Neutrophil (primary cell): ENCODE measurements around the gene ACTR2.
"Not testable (repeated sequence)": the region's sequence is repeated elsewhere in the genome, so short reads cannot be mapped to it uniquely, and the experiment has no call there.

Experiments
- H3K27ac ChIP-seq: fragments of 200-600 bp; sonication (generic); 2 replicates; pipeline ENCODE4 v1.5.1; 2016; ENCODE audit warnings: mild to moderate bottlenecking, moderate library complexity
- H3K27me3 ChIP-seq: fragments of 200-600 bp; sonication (generic); 2 replicates; pipeline ENCODE4 v1.6.0; 2016; ENCODE audit warnings: mild to moderate bottlenecking
- H3K36me3 ChIP-seq: fragments of 200-600 bp; sonication (generic); 2 replicates; pipeline ENCODE4 v1.5.1; 2017
- H3K4me1 ChIP-seq, 2 experiments: fragments of 200-600 bp in 1 of 2; sonication (generic) in 1 of 2; 1 replicate in 1 of 2; 2 replicates in 1 of 2; pipeline versions ENCODE4 v1.5.1 to v1.6.1; 2013 to 2016; ENCODE audit warnings: low read depth in 1 of 2, low read length in 1 of 2, mild to moderate bottlenecking in 1 of 2, moderate library complexity in 1 of 2; ENCODE audit not compliant: control insufficient read depth in 1 of 2, insufficient read depth in 1 of 2
- H3K4me3 ChIP-seq, 2 experiments: fragments of 200-600 bp in 1 of 2; sonication (generic) in 1 of 2; 1 replicate in 1 of 2; 2 replicates in 1 of 2; pipeline ENCODE4 v1.5.1; 2013 to 2016; ENCODE audit warnings: low read depth in 1 of 2, low read length in 1 of 2, mild to moderate bottlenecking in 1 of 2, moderate library complexity in 1 of 2
- H3K9me3 ChIP-seq: fragments of 200-600 bp; sonication (generic); 2 replicates; pipeline ENCODE4 v1.5.1; 2016
- CTCF ChIP-seq: fragments of 200-600 bp; sonication (generic); IDR thresholded peaks from 2 replicates; pipeline ENCODE4 v1.5.1; 2016; ENCODE audit warnings: antibody characterized with exemption

Gene ACTR2

GRCh38 chr2:65227456-65228262 is at the start of gene ACTR2:
Gene ACTR2 (plus strand): TSS chr2:65227831. CDS start chr2:65227910, 79 bp downstream.
- Histone ChIP-seq H3K9me3 (no peaks in the 10 kb centered on the region), H3K27ac (peak within 1 kb of the TSS; percentile 100), H3K27me3 (no peaks in the 10 kb centered on the region), H3K4me3 (peak within 1 kb of the TSS; percentile 84 to 100), H3K4me1 (peaks cover 52 to 54% of the 10 kb centered on the region in 2 experiments), H3K36me3 (peaks cover 19% of the 10 kb centered on the region)
- peak; percentile 24 for TF ChIP-seq CTCF

- no peaks in the 10 kb centered on the region for H3K36me3 ChIP-seq
- H3K27me3 ChIP-seq, result no peaks in the 10 kb centered on the region
- no peaks in the 10 kb centered on the region for H3K9me3 ChIP-seq
- TF ChIP-seq CTCF, result no peak
- H3K4me3 ChIP-seq, result no peak overlapping the region
- no peak overlapping the region for H3K27ac ChIP-seq
- H3K4me1 ChIP-seq, result peaks cover 13 to 17% of the 10 kb centered on the region in 2 experiments
Measured at GRCh38 chr2:65182570-65182969, 45.1 kb upstream of the ACTR2 start.

- H3K36me3 ChIP-seq, H3K9me3 ChIP-seq, H3K27me3 ChIP-seq, H3K27ac ChIP-seq, H3K4me3 ChIP-seq: not testable (repeated sequence)
- peaks cover 13 to 19% of the 10 kb centered on the region in 2 experiments for H3K4me1 ChIP-seq
Measured at GRCh38 chr2:65183406-65183805, 44.2 kb upstream of the ACTR2 start.

- Histone ChIP-seq H3K4me3 (no peak overlapping the region), H3K27me3 (no peaks in the 10 kb centered on the region)
- TF ChIP-seq CTCF, result no peak
Measured at GRCh38 chr2:65185012-65185411, 42.6 kb upstream of the ACTR2 start.

GRCh38 chr2:65186093-65186868 is 41.4 kb upstream of the ACTR2 start:
- no peaks in the 10 kb centered on the region for H3K27me3 ChIP-seq
- TF ChIP-seq CTCF, result no peak
- peaks cover 13 to 19% of the 10 kb centered on the region in 2 experiments for H3K4me1 ChIP-seq
- H3K9me3 ChIP-seq, result no peaks in the 10 kb centered on the region
- no peaks in the 10 kb centered on the region for H3K36me3 ChIP-seq
- no peak overlapping the region for H3K27ac ChIP-seq
- no peak overlapping the region for H3K4me3 ChIP-seq

More at GRCh38 chr2:65185012-65185411, 42.6 kb upstream of the ACTR2 start:
- peaks cover 13 to 19% of the 10 kb centered on the region in 2 experiments for H3K4me1 ChIP-seq
- H3K9me3 ChIP-seq, result no peaks in the 10 kb centered on the region
- H3K36me3 ChIP-seq, result no peaks in the 10 kb centered on the region
- H3K27ac ChIP-seq, result no peak overlapping the region
